GM23338 (cell line): ENCODE measurements around the gene HCLS1.
"Not testable (repeated sequence)": the region's sequence is repeated elsewhere in the genome, so short reads cannot be mapped to it uniquely, and the experiment has no call there.

Experiments used
- EZH2 ChIP-seq: fragments of 200-600 bp; sonication (generic); IDR thresholded peaks from one replicate; pipeline ENCODE4 v1.8.0; 2017; ENCODE audit warnings: antibody characterized with exemption, mild to moderate bottlenecking, low read depth; ENCODE audit not compliant: unreplicated experiment
- JUNB ChIP-seq: IDR thresholded peaks from one replicate; pipeline ENCODE4 v1.6.1; 2016; ENCODE audit warnings: antibody characterized with exemption; ENCODE audit not compliant: unreplicated experiment
- POLR2AphosphoS5 ChIP-seq: IDR thresholded peaks from 2 replicates; pipeline ENCODE4 v1.6.1; 2016; ENCODE audit warnings: antibody characterized with exemption, low read depth
- TF ChIP-seq, protein P1 (sequence below), 2 experiments: fragments of 200-600 bp in 1 of 2; sonication (generic) in 1 of 2; conservative IDR thresholded peaks; 2 replicates each; pipeline versions ENCODE4 v1.5.1 to v1.6.1; 2016 to 2017; ENCODE audit warnings: antibody characterized with exemption in 2 of 2, low read depth in 2 of 2, mild to moderate bottlenecking in 2 of 2, moderate library complexity in 1 of 2

- TF ChIP-seq, protein P1, sequence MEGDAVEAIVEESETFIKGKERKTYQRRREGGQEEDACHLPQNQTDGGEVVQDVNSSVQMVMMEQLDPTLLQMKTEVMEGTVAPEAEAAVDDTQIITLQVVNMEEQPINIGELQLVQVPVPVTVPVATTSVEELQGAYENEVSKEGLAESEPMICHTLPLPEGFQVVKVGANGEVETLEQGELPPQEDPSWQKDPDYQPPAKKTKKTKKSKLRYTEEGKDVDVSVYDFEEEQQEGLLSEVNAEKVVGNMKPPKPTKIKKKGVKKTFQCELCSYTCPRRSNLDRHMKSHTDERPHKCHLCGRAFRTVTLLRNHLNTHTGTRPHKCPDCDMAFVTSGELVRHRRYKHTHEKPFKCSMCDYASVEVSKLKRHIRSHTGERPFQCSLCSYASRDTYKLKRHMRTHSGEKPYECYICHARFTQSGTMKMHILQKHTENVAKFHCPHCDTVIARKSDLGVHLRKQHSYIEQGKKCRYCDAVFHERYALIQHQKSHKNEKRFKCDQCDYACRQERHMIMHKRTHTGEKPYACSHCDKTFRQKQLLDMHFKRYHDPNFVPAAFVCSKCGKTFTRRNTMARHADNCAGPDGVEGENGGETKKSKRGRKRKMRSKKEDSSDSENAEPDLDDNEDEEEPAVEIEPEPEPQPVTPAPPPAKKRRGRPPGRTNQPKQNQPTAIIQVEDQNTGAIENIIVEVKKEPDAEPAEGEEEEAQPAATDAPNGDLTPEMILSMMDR (conservative IDR thresholded peaks at IDR 0.05; ENCODE audit: low read depth in 2 of 2), result not testable (repeated sequence)
- TF ChIP-seq POLR2AphosphoS5, EZH2, JUNB: not testable (repeated sequence)
Measured at GRCh38 chr3:121593806-121594205, 66.9 kb downstream of the HCLS1 start.
